UCSD-AML1 (cell line): Measurements from ENCODE around the gene TSPAN12.

ENCODE experiments used
- DNase-seq: peaks from one replicate; lab custom pipeline; 2025; ENCODE audit not compliant: unreplicated experiment; lab: John Stamatoyannopoulos, UW

The TSPAN12 gene

GRCh38 chr7:120760050-120760449 lies 97.9 kb downstream of the TSPAN12 start:
- no peak for DNase-seq

- DNase-seq, result no peak
Measured at GRCh38 chr7:120743128-120743527, 114.8 kb downstream of the TSPAN12 start.

- DNase-seq, result no peak
Measured at GRCh38 chr7:120742372-120742771, 115.6 kb downstream of the TSPAN12 start.

GRCh38 chr7:120741371-120742042 lies 116.4 kb downstream of the TSPAN12 start:
- no peak for DNase-seq

GRCh38 chr7:120740348-120740747 lies 117.6 kb downstream of the TSPAN12 start:
- no peak for DNase-seq

GRCh38 chr7:120738816-120739215 lies 119.1 kb downstream of the TSPAN12 start:
- DNase-seq, result no peak
